ENCODE measurements around the gene ACBD6.

- TF ChIP-seq CTCF (IDR thresholded peaks at IDR 0.05) (no peak), POLR2A (IDR thresholded peaks at IDR 0.05) (no peak)
Measured at GRCh38 chr1:180309338-180309737, 193.0 kb downstream of the ACBD6 start.

All from vagina (tissue), 2 donors.